Measurements from ENCODE around the gene AWAT1.
"Not testable (repeated sequence)": the region's sequence is repeated elsewhere in the genome, so short reads cannot be mapped to it uniquely, and the experiment has no call there.

AWAT1 gene

DNA sequence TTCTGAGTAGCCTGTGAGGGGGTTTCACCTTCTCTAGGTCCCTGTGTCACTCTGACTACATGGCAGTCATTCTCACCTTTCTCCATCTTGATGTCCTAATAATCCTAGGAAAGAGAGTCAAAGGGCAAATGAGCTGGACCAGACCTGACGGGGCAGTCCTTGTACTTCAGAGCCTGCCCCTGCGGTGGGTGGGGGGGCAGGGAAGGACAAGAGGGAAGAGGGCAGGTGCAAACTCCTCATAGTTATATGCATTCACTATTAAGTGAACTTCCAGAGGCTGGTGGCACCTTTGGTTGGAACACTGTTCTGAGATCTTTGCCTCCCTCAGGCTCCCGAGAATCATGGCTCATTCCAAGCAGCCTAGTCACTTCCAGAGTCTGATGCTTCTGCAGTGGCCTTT lies at the start of gene AWAT1:
TSS of gene AWAT1 (plus strand) at position 301 of the 400 bp plus-strand sequence. CDS start at position 342, 41 bp downstream.
- DNase-seq (ENCODE audit: low read depth, low spot score) = no peak

DNA sequence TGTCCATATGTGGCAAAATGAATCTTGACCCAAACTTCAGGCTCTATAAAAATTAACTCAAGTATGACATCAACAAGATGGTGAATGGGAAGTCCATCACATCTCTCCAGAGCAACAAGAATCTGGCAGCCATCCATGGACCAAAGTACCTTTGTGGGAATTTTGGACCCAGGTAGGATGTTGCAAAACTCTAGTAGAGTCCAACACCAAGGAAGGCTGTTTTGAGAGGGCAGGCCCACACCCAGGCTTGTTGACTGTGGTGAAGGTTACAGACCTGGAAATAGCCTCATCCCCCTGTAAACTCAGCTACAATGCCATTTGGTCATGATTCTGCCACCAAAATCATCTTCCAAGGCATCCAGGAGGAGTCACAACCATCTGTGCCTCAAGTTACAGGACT lies 44.2 kb upstream of the AWAT1 start:
- DNase-seq (ENCODE audit: low read depth, low spot score) = no peak

DNA sequence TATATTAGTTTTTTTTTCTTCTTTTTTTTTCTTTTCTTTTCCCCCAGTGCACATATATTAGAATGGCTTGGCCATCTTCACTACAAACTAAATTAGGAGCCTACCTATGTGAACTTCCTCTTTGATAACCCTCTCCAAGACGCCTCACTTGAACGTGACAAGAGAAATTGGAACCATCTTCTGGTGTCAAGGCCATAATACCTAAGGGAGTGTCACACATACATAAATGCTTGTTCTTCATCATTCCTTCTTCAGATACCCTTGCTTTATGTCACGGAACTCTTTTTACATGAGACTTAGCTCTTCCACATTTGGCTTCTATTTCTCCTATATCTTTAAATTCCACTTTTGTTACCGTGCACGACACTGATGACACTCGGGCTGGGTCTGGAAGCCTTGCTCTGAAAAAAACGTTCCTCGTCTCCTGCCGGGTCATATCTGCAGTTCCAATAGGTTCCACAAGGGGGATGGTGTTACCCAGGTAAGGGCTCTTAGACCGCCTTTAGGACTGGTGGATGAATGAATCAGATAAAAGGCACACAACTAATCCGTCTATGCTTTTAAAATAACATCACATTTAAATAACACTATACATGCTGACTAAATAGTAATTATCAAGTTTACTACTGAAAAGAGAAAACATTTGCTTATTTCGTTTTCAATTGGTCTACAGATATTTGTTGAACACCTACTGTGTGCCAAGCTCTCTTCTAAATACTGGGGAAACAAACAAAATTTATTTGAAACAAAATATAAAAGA lies 37.3 kb upstream of the AWAT1 start:
- peak; percentile 32 for DNase-seq (ENCODE audit: low read depth, low spot score)

- no peak for DNase-seq (ENCODE audit: low read depth, low spot score)
Observed at GRCh38 chrX:70201732-70202131, 32.7 kb upstream of the AWAT1 start.

- no peak for DNase-seq (ENCODE audit: low read depth, low spot score)
Observed at GRCh38 chrX:70208479-70208878, 26.0 kb upstream of the AWAT1 start.

DNA sequence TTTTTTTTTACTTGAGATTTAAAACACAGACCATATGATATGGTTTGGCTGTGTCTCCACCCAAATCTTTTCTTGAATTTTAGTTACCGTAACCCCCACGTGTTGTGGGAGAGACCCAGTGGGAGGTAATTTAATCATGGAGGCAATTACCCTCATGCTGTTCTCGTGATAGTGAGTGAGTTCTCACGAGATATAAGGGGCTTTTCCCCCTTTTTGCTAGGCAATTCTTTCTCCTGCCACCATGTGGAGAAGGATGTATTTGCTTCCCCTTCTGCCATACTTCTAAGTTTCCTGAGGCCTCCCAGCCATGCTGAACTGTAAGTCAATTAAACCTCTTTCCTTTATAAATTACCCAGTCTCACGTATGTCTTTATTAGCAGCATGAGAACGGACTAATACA lies 24.9 kb upstream of the AWAT1 start:
- not testable (repeated sequence) for DNase-seq (ENCODE audit: low read depth, low spot score)

DNA sequence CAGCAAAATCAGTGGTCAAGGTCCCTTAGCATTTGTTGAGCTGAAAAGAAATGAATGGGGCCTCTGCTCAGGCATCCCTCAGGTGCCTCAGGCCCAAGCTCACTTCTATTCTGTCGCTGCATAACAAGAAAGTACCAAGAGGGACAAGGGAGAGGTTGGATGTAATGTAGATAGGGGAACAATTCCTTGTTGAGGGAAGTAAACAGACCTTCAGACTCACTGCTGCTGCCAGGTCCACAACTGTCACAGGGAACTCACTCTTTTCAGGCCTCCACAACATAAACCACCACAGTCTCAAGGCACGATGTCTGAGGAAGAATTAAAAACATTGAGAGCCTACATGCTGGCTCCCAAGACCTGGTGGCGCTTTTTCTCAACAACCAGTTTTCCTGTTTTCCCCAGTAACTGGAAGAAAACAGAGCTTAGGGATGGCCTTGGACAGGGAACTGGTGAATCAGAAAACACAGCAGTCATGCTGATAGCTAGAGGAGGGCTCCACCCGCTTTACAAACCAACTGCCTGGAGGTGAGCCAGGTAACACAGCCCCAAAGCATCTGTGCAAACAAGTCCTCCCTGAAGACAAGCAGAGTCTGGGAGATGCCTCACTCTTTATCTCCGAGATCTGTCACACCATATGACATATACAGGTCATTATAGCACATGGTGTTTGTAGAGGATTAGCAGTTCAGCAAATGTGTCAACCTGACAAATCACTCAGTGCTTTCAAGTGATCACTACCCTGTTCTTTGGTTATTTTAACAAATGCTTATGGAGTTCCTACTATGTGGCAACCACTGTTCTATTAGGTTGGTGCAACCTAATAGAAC lies 14.3 kb upstream of the AWAT1 start:
- DNase-seq (ENCODE audit: low read depth, low spot score) = no peak

DNA sequence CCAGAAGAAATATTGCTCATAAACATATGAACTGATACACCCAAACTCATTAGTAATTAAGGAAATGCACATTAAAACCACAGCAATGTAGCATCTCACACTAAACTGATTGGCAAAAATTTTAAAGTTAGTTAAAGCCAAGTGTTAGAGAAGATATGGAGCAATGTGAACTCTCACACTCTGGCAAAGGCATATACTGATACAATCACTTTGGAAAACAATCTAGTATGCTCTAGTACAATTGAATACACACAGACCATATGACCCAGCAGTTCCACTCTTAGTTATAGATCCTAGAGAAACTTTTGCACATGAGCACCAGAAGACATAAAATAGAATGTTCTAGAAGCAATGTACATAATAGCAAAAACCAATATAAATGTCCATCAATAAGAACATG lies 8.4 kb upstream of the AWAT1 start:
- DNase-seq (ENCODE audit: low read depth, low spot score) = no peak

DNA sequence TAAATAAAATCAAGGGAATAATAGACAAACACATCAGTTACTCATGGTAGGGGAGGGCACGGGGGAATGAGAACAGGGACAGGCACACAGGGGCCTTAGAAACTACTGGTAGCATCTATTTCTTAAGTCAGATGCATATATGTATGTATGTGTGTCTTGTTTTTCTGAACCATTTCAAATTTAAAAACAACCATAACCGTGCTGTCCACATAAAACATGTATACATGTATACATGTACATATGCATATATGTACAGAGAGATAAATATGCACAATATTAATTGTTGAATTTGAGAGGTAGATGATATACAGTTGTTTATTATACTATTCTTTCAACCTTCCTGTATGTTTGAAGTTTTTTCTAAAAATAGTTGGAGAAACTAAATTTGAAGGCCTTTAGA lies 7.8 kb upstream of the AWAT1 start:
- no peak for DNase-seq (ENCODE audit: low read depth, low spot score)

- DNase-seq (ENCODE audit: low read depth, low spot score) = no peak
Observed at GRCh38 chrX:70231666-70232065, 2.8 kb upstream of the AWAT1 start.

DNA sequence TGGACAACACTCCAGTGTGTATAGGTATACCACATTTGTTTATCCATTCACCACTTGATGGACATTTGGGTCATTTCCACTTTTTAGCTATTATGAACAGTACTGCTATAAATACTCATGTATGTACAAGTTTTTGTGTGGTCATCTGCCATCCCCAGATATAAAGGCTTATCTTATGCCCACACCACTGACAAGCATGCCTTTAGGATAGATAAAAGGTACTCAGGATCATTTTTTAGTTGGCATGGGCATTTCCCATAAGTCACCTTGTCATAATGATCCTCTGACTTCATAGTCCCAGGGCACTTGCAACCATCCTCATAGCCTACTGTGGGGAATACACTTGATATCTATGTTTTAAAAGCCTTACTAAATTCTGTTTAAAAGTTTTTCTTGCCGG lies 6.3 kb downstream of the AWAT1 start:
- no peak for DNase-seq (ENCODE audit: low read depth, low spot score)

DNA sequence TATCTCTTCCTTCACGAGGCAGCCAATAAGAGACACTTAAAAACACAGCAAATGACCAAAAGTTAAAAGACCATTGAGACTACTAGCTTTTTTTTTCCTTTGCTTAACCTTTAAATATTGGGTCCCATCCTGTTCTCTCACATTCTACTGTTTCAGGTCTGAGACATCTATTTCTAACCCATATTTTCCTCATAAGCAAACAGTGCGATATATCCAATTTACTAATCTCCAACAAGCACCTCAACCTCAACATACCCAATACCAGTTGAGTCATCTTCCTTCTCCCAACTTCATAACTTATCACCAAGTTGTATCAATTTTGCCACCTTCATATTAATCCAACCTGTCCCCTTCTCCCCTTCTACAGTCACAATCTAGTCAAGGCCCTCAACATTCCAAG lies 7.0 kb downstream of the AWAT1 start:
- no peak for DNase-seq (ENCODE audit: low read depth, low spot score)

DNA sequence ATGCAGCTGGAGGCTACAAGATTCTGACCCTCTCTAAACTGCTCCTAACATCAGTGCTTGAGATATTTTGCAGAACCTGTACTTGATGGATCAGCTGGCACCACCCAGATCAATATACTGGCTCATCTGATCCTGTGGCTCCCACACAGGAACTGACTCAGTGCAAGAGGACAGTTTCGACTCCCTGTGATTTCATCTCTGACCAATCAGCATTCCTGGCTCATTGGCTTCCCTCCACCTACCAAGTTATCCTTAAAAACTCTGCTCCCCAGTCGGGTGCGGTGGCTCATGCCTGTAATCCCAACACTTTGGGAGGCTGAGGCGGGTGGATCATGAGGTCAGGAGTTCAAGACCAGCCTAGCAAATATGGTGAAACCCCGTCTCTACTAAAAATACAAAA lies 9.1 kb downstream of the AWAT1 start:
- DNase-seq (ENCODE audit: low read depth, low spot score) = not testable (repeated sequence)

DNA sequence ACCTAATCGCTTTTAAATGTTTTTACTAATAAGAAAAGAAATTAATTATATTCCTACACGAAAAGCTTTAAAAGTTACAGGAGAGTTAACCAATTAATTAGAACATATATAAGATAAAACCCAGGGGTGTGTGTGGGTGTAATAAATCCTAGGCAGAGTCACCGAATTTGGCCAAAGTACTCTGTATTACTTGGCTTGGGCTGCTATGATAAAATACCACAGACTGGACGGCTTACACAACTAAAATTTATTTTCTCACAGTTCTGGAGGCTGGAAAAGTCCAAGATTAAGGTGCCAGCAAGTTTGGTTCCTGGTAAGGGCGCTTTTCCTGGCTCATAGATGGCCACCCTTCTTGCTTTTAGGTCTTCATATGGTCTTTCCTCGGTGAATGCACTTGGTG lies 10.4 kb downstream of the AWAT1 start:
- no peak for DNase-seq (ENCODE audit: low read depth, low spot score)

GRCh38 chrX:70247252-70247651 lies 12.8 kb downstream of the AWAT1 start:
- no peak for DNase-seq (ENCODE audit: low read depth, low spot score)

DNA sequence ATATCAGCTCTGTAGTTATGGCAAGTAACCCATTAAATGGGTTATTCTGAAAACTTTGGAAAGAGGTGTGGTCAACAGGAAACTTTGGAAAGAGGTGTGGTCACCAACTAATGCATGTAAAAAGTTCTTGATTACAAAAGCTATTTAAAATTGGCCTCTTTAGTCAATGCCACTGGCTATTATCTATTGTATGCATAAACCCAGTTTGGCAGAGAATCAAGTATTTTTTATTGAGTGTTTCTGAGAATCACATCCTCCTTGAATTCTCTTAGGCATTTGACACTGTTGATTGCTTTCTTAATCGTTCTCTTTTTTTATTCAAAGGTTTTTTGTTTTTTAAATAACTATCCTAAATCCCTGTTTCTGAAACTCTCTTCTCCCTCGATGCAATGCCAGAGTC lies 18.0 kb downstream of the AWAT1 start:
- no peak for DNase-seq (ENCODE audit: low read depth, low spot score)

DNA sequence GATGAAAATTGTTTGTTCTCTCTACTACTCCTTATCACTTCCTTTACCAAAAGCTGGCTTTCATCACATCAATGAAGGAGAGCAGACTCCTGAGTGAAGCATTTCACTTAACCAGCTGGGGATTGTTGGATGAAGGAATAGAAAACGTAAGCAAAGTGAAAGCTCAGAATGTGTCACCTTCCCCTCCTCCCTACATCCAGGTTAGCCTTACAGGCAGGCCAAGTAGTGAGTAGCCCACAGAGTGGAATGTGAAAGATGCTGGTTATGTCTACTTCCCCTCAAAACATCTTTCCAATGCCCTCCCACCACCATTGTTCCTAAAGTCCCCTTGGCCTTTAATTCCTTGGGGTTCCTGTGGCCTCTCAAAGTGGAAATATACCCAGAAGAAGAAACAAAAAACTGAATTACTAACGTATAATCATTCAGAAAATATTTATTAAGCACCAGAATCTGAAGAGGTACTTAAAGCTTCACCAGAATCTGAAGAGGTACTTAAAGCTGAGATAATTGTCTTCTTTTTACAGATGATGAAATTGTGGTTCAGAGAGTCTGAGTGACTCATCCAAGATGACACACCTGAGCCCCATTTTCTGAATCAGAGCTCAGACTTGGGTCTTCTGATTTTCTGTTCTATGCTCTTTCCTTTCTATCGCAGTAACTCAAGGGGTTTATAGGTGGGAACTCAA lies 19.1 kb downstream of the AWAT1 start:
- no peak for DNase-seq (ENCODE audit: low read depth, low spot score)

GRCh38 chrX:70254063-70254400 lies 19.6 kb downstream of the AWAT1 start:
- DNase-seq (ENCODE audit: low read depth, low spot score) = no peak

- DNase-seq (ENCODE audit: low read depth, low spot score) = no peak
Observed at GRCh38 chrX:70254909-70255308, 20.5 kb downstream of the AWAT1 start.

DNA sequence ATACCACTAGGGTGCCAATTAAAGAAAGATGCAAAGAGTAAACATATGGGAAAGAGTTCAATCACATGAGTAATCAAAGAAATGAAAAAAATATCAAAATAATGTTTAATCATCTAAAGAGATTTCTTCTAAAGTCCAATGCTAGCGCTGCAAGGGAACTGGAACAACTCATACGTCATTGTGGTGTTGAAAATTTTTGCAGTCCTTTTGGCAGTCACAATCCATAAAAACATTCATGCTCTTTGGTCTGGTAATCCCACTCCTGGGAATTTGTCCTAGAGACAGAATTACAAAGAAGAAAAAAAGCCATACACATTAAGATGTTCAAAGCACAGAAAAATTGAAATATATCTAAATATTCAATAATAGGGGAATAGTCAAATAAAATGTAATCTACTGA lies 21.0 kb downstream of the AWAT1 start:
- no peak for DNase-seq (ENCODE audit: low read depth, low spot score)

DNA sequence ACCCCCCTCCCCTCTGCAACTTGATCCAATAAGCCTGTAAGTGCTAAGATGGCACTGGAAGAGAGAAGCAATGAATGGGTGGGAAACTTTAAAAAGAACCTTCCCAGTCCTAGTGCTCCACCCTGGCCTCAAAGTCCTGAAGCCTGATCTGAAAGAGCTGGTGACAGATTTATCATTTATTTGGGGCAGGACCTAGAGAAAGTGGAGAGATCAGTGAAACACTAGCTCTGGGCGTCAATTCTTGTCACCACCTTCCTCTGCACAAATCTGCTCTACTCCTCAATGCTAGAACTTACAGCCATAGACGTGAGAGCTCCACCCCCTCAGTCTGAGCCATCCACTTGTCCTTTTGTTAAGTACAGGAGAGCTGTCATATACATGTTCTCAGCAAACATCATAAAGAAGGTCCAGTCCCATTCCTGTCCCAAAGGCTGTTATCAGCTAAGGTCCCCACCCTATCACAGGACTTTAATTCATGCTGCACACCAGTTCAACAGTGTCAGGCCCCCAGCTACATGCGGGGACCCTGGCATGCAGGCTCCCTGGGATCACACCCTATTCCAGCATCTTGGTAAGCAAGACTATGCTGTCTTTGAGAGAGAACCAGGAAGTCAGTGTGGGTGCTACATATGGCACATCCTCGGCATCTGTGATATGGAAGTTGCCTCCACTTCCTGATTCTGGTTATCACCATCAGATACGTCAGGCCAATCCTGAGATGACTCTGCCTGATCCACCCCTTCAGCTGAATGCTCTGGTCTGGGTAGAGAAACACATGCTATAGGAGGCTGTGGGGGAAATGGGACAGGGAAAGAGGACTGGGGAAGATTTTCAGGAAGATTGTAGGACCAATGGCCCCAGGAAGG lies 23.2 kb downstream of the AWAT1 start:
- no peak for DNase-seq (ENCODE audit: low read depth, low spot score)

- DNase-seq (ENCODE audit: low read depth, low spot score) = no peak
Observed at GRCh38 chrX:70260104-70260503, 25.6 kb downstream of the AWAT1 start, which contains the start of gene P2RY4. Gene P2RY4, minus strand, starts transcription at chrX:70260204. Its CDS starts 580 bp downstream, at chrX:70259624.

Data from activated naive CD8-positive, alpha-beta T cell treated with anti-CD3 and anti-CD28 coated beads, Interleukin-2, amount 50 U/mL, for 16 hours (primary cell).